ENCODE results near the gene HECTD3. TPM values are rescaled to one million over a fixed set of nuclear protein-coding genes. Genes with fewer than 3 reads are reported as not detected.

The HECTD3 gene
- total RNA-seq, 2 experiments from 2014 or later = 13.3 to 30.1 TPM

DNA sequence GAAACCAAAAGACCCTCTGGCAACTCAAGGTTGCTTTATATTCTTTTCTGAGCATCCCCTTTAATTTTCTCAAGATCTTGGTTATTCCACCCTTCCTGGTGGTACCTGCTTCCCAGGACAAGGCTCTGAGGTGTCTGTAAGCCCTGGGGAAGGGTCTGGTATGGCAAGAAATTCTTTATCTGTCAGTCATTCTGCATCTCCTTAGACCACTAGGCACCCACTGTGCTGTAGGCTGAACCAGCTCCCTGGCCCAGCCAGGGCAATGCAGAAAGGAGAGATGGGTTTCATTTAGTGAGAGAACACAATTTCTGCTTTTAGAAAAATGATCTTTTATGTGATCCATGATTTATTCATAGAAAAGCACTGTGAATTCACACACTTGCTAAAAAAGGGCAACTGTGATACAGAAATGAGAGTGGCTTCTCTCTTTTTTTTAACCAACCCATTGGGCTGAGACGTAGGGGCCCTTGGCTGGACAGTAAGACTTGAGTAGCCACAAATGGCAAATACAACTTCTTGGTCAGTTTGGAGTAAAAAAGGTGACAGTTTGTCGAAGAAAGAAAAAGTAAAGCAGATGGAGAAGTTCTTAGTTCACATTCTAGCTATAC is 5.1 kb upstream of the HECTD3 start:
- POLR2A ChIA-PET = interaction anchor here (1.6 kb wide), 1 partner anchor 286 kb away, joined by 4 read pairs; no protein-coding TSS in a partner anchor
- Histone ChIP-seq H4K20me1 (ENCODE audit: insufficient read depth, low read length) (no peaks in the 10 kb centered on the region), H3K4me1 (ENCODE audit: insufficient read depth, low read length, poor library complexity, severe bottlenecking) (peaks cover 12% of the 10 kb centered on the region), H3K4me3 (ENCODE audit: low read depth, low read length, poor library complexity, severe bottlenecking) (no peak overlapping the region), H3K4me2 (ENCODE audit: low read length) (no peak overlapping the region), H2AFZ (ENCODE audit: low read length) (no peak overlapping the region), H3K36me3 (ENCODE audit: insufficient read depth, low read length) (no peaks in the 10 kb centered on the region; the same call in 1 of the 2 replicates), H3K27ac (ENCODE audit: low read depth, low read length, poor library complexity, severe bottlenecking) (no peak overlapping the region), H3K79me2 (ENCODE audit: insufficient read depth, low read depth, low read length) (peaks cover 6% of the 10 kb centered on the region; the same call in 1 of the 2 replicates), H3K9me2 (ENCODE audit: insufficient read depth, low read length) (no peaks in the 10 kb centered on the region), H3K9me3 (ENCODE audit: low read length) (no peaks in the 10 kb centered on the region)
- DNase-seq (ENCODE audit: low spot score) = no peak
- CTCF ChIA-PET (ENCODE audit: unreplicated experiment) = no interaction called here
- BruUV-seq (replicated peaks) = no TSS peak
- intact Hi-C loops (cut with micrococcal nuclease; ENCODE audit: unreplicated experiment) = no loop called here
- TF ChIP-seq, protein P1, sequence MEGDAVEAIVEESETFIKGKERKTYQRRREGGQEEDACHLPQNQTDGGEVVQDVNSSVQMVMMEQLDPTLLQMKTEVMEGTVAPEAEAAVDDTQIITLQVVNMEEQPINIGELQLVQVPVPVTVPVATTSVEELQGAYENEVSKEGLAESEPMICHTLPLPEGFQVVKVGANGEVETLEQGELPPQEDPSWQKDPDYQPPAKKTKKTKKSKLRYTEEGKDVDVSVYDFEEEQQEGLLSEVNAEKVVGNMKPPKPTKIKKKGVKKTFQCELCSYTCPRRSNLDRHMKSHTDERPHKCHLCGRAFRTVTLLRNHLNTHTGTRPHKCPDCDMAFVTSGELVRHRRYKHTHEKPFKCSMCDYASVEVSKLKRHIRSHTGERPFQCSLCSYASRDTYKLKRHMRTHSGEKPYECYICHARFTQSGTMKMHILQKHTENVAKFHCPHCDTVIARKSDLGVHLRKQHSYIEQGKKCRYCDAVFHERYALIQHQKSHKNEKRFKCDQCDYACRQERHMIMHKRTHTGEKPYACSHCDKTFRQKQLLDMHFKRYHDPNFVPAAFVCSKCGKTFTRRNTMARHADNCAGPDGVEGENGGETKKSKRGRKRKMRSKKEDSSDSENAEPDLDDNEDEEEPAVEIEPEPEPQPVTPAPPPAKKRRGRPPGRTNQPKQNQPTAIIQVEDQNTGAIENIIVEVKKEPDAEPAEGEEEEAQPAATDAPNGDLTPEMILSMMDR (conservative IDR thresholded peaks at IDR 0.05; ENCODE audit: low read length) = no peak
- TF ChIP-seq EZH2phosphoT487 (IDR thresholded peaks at IDR 0.05; ENCODE audit: borderline replicate concordance, low read depth, low read length) = no peak

DNA sequence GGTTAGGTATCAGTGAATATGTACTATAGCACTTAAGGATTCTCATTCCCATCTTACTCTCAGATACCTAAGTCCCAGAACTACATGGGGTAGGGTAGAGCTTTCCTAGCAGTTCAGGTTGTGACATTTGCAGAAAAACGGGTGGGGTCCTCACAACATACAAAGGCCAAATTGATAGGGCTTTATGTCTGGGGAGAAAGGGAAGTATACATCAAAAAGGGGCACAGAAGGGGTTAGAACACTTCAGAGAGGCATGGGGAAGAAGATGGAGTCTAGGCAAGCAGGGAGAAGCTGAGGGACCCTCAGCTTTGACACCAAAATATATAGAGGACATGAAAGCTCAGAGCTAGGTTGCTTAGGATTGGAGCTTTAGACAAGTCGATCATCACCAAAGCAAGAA is 4.6 kb upstream of the HECTD3 start:
- BruUV-seq (replicated peaks) = no TSS peak
- no peak for TF ChIP-seq EZH2phosphoT487 (IDR thresholded peaks at IDR 0.05; ENCODE audit: borderline replicate concordance, low read depth, low read length)
- TF ChIP-seq, protein P1 (conservative IDR thresholded peaks at IDR 0.05; ENCODE audit: low read length) = no peak
- ChIA-PET CTCF (ENCODE audit: unreplicated experiment) (no interaction called here), POLR2A (interaction anchor here (1.3 to 1.6 kb wide), 2 partner anchors 287 to 288 kb away, joined by 4 to 9 read pairs; no protein-coding TSS in a partner anchor)
- Histone ChIP-seq H4K20me1 (ENCODE audit: insufficient read depth, low read length) (no peaks in the 10 kb centered on the region), H3K4me1 (ENCODE audit: insufficient read depth, low read length, poor library complexity, severe bottlenecking) (peaks cover 12% of the 10 kb centered on the region), H2AFZ (ENCODE audit: low read length) (no peak overlapping the region), H3K4me3 (ENCODE audit: low read depth, low read length, poor library complexity, severe bottlenecking) (no peak overlapping the region), H3K27ac (ENCODE audit: low read depth, low read length, poor library complexity, severe bottlenecking) (no peak overlapping the region), H3K9me2 (ENCODE audit: insufficient read depth, low read length) (no peaks in the 10 kb centered on the region), H3K36me3 (ENCODE audit: insufficient read depth, low read length) (no peaks in the 10 kb centered on the region; the same call in 1 of the 2 replicates), H3K4me2 (ENCODE audit: low read length) (no peak overlapping the region), H3K79me2 (ENCODE audit: insufficient read depth, low read depth, low read length) (peaks cover 6% of the 10 kb centered on the region; the same call in 1 of the 2 replicates), H3K9me3 (ENCODE audit: low read length) (no peaks in the 10 kb centered on the region)
- DNase-seq (ENCODE audit: low spot score) = no peak
- intact Hi-C loops (cut with micrococcal nuclease; ENCODE audit: unreplicated experiment) = no loop called here

All from OCI-LY7 (cell line).